ENCODE data around the gene ZNF335. TPM values are rescaled to one million over a fixed set of nuclear protein-coding genes. Genes with fewer than 3 reads are reported as not detected.

ZNF335 gene
- total and polyA plus RNA-seq, 2 of the 13 experiments (the other 11 are each of a cell fraction or from before 2014, with no cell fraction given), result 9.7 to 13.7 TPM

DNA sequence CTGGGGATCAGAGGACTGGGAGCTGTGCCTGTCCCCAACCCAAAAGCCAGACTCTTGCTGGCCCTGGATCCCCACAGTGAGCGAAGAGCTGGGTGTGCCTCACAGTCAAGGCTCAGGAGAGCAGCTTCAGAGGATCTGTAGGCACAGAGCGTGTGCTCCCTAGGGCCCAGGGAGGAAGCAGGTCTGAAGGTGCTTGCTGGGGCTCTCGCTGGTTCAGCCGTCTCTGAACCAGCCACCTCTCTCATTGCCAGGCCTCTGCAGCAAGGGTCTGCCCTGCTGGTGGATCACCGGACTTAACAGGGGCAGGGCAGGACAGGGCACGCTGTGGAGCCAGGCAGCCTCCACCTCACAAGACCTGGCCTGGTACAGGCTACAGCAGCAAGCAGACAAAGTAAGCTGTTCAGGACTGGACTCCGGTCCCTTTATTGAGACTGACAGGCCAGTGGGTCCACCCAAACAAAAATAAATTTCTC is 23.7 kb downstream of the ZNF335 start:
- no peaks in the 10 kb centered on the region for H4K20me1 ChIP-seq (ENCODE audit: insufficient read depth, low read length)
- no peaks in the 10 kb centered on the region for H3K9me3 ChIP-seq (ENCODE audit: low read length)
- H3K4me2 ChIP-seq (ENCODE audit: low read depth, low read length), result no peak overlapping the region
- BruUV-seq (replicated peaks), result no TSS peak
- peaks cover 30% of the 10 kb centered on the region for H3K4me1 ChIP-seq (ENCODE audit: insufficient read depth, low read length)
- H3K27me3 ChIP-seq (ENCODE audit: control insufficient read depth in 1 of 2, insufficient read depth in 2 of 2, low read length in 2 of 2), result no peaks in the 10 kb centered on the region
- WGBS (ENCODE audit: low lambda C conversion rate), result 96% methylated on average over 7 of the region's 7 CpGs
- no peak for FAIRE-seq
- H3K4me3 ChIP-seq (replicated peaks in 1 of 3; ENCODE audit: insufficient read depth in 1 of 3, low read depth in 2 of 3, low read length in 3 of 3), result no peak overlapping the region
- no peak overlapping the region for H3K9ac ChIP-seq (ENCODE audit: insufficient read depth, low read depth, low read length)
- intact Hi-C loops (cut with micrococcal nuclease; ENCODE audit: unreplicated experiment) (no loop called here), in situ Hi-C loops (cut with HindIII; ENCODE audit: extremely low pct_ligation_motif_present, low pct_unique_long_range_greater_than_20kb) (loop anchor here (5.0 kb wide), 1 partner anchor 121 kb away; the partner anchor contains the start of gene TNNC2)
- H3K36me3 ChIP-seq (replicated peaks in 1 of 2; ENCODE audit: control insufficient read depth in 1 of 2, insufficient read depth in 2 of 2, low read length in 2 of 2), result peaks cover 53 to 91% of the 10 kb centered on the region in 2 experiments
- H2AFZ ChIP-seq (ENCODE audit: low read length), result no peak overlapping the region
- POLR2A ChIA-PET, result interaction anchor here (0.9 to 7.7 kb wide), 8 partner anchors 12 to 84 kb away, joined by 3 to 201 read pairs (median 3); partner anchors contain the start of genes CTSA, NEURL2, PCIF1 and ZNF335
- CTCF ChIA-PET (ENCODE audit: low intra/inter-chr PET ratio, low total read pairs), result no interaction called here
- peak; percentile 2; the same call in 2 of the 3 replicates for ATAC-seq
- no peaks in the 10 kb centered on the region for H3K79me2 ChIP-seq (ENCODE audit: insufficient read depth, low read length)
- H3K27ac ChIP-seq (ENCODE audit: extremely low read length, insufficient read depth, low read length), result no peak overlapping the region
- no peak for DNase-seq (ENCODE audit: low spot score)
- TF ChIP-seq, protein P1, sequence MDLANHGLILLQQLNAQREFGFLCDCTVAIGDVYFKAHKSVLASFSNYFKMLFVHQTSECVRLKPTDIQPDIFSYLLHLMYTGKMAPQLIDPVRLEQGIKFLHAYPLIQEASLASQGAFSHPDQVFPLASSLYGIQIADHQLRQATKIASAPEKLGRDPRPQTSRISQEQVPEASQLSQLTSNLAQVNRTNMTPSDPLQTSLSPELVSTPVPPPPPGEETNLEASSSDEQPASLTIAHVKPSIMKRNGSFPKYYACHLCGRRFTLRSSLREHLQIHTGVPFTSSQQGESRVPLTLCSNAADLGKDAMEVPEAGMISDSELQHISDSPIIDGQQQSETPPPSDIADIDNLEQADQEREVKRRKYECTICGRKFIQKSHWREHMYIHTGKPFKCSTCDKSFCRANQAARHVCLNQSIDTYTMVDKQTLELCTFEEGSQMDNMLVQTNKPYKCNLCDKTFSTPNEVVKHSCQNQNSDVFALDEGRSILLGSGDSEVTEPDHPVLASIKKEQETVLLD (CRISPR knock-in tag; IDR thresholded peaks at IDR 0.05; ENCODE audit: low read depth), result no peak
- TF ChIP-seq, protein P2, sequence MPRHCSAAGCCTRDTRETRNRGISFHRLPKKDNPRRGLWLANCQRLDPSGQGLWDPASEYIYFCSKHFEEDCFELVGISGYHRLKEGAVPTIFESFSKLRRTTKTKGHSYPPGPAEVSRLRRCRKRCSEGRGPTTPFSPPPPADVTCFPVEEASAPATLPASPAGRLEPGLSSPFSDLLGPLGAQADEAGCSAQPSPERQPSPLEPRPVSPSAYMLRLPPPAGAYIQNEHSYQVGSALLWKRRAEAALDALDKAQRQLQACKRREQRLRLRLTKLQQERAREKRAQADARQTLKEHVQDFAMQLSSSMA (CRISPR knock-in tag; IDR thresholded peaks at IDR 0.05), result 0 out of 2 replicates have a peak, but pooled peaks have one; percentile 61
- TF ChIP-seq, protein P3, sequence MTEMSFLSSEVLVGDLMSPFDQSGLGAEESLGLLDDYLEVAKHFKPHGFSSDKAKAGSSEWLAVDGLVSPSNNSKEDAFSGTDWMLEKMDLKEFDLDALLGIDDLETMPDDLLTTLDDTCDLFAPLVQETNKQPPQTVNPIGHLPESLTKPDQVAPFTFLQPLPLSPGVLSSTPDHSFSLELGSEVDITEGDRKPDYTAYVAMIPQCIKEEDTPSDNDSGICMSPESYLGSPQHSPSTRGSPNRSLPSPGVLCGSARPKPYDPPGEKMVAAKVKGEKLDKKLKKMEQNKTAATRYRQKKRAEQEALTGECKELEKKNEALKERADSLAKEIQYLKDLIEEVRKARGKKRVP (CRISPR knock-in tag; IDR thresholded peaks at IDR 0.05), result no peak
- peak; percentile 78; the same call in 1 of the 2 replicates for TF ChIP-seq ZNF891 (CRISPR knock-in tag; IDR thresholded peaks at IDR 0.05)
- TF ChIP-seq TAF1 (CRISPR knock-in tag; IDR thresholded peaks at IDR 0.05), result no peak
- no peak for TF ChIP-seq ZNF138 (CRISPR knock-in tag; IDR thresholded peaks at IDR 0.05; ENCODE audit: low read depth)
- 0 out of 2 replicates have a peak, but pooled peaks have one; percentile 56 for TF ChIP-seq ATF7-NPFF (CRISPR knock-in tag; IDR thresholded peaks at IDR 0.05; ENCODE audit: low read depth)
- TF ChIP-seq ZNF296 (CRISPR knock-in tag; conservative IDR thresholded peaks at IDR 0.05), result no peak
- TF ChIP-seq POLR2A (IDR thresholded peaks at IDR 0.05; ENCODE audit: insufficient read depth in 1 of 2, low read depth in 2 of 2, low read length in 2 of 2), result peak in 1 of 2 experiments; percentile 38; a peak in 3 of 4 replicates
- TF ChIP-seq, protein P4, sequence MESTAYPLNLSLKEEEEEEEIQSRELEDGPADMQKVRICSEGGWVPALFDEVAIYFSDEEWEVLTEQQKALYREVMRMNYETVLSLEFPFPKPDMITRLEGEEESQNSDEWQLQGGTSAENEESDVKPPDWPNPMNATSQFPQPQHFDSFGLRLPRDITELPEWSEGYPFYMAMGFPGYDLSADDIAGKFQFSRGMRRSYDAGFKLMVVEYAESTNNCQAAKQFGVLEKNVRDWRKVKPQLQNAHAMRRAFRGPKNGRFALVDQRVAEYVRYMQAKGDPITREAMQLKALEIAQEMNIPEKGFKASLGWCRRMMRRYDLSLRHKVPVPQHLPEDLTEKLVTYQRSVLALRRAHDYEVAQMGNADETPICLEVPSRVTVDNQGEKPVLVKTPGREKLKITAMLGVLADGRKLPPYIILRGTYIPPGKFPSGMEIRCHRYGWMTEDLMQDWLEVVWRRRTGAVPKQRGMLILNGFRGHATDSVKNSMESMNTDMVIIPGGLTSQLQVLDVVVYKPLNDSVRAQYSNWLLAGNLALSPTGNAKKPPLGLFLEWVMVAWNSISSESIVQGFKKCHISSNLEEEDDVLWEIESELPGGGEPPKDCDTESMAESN (CRISPR knock-in tag; conservative IDR thresholded peaks at IDR 0.05), result 0 out of 2 replicates have a peak, but pooled peaks have one; percentile 17
- no peak for TF ChIP-seq ZNF672 (CRISPR knock-in tag; IDR thresholded peaks at IDR 0.05)
- 0 out of 2 replicates have a peak, but pooled peaks have one; percentile 0 for TF ChIP-seq ZNF563 (CRISPR knock-in tag; IDR thresholded peaks at IDR 0.05)
- TF ChIP-seq ZNF674 (CRISPR knock-in tag; IDR thresholded peaks at IDR 0.05; ENCODE audit: low read depth), result no peak
- TF ChIP-seq NKX3-1 (CRISPR knock-in tag; IDR thresholded peaks at IDR 0.05), result no peak
- no peak for TF ChIP-seq ZBTB3 (CRISPR knock-in tag; IDR thresholded peaks at IDR 0.05; ENCODE audit: borderline replicate concordance, low read depth)
- no peak for TF ChIP-seq ZNF543 (CRISPR knock-in tag; IDR thresholded peaks at IDR 0.05)
- TF ChIP-seq JDP2 (CRISPR knock-in tag; IDR thresholded peaks at IDR 0.05; ENCODE audit: borderline replicate concordance), result no peak

Data from HepG2 (cell line).